ENCODE measurements around the gene ZFYVE27. TPM values are rescaled to one million over a fixed set of nuclear protein-coding genes. Genes with fewer than 3 reads are reported as not detected.

Gene ZFYVE27
- total RNA-seq, 1 donor, result 33.2 TPM

GRCh38 chr10:97805949-97806348 is 69.0 kb downstream of the ZFYVE27 start:
- Histone ChIP-seq H3K27me3 (ENCODE audit: insufficient read depth, low read length) (no peaks in the 10 kb centered on the region), H3K4me1 (ENCODE audit: insufficient read depth, low read length) (no peaks in the 10 kb centered on the region), H3K4me3 (ENCODE audit: low read length) (no peak overlapping the region), H3K9me3 (ENCODE audit: low read depth, low read length) (no peaks in the 10 kb centered on the region)

- Histone ChIP-seq H3K27me3 (ENCODE audit: insufficient read depth, low read length) (no peaks in the 10 kb centered on the region), H3K9me3 (ENCODE audit: low read depth, low read length) (no peaks in the 10 kb centered on the region), H3K4me3 (ENCODE audit: low read length) (no peak overlapping the region), H3K4me1 (ENCODE audit: insufficient read depth, low read length) (no peaks in the 10 kb centered on the region)
These were observed 73.5 kb downstream of the ZFYVE27 start for GRCh38 chr10:97810446-97810845.

Other genes starting within 250 kb of the ZFYVE27 start
- gene MMS19, start 238.7 kb upstream of the ZFYVE27 start, total RNA-seq, result 30.2 TPM
- gene UBTD1, start 238.2 kb upstream of the ZFYVE27 start, total RNA-seq, result 6.3 TPM
- gene ANKRD2, start 164.3 kb upstream of the ZFYVE27 start, total RNA-seq, result not detected
- gene HOGA1, start 152.7 kb upstream of the ZFYVE27 start, total RNA-seq, result not detected
- gene C10orf62, start 147.4 kb upstream of the ZFYVE27 start, total RNA-seq, result not detected
- gene MORN4, start 103.6 kb upstream of the ZFYVE27 start, total RNA-seq, result not detected
- 29.0 TPM for gene PI4K2A, start 96.5 kb upstream of the ZFYVE27 start, total RNA-seq
- gene AVPI1, start 49.9 kb upstream of the ZFYVE27 start, total RNA-seq, result 7.8 TPM
- 5.5 TPM for gene MARVELD1, start 23.4 kb upstream of the ZFYVE27 start, total RNA-seq
- gene SFRP5, start 34.9 kb downstream of the ZFYVE27 start, total RNA-seq, result 0.52 TPM
- 1.7 TPM for gene GOLGA7B, start 112.7 kb downstream of the ZFYVE27 start, total RNA-seq

Measured in mononuclear cell (primary cell).